IMR-90 (cell line): ENCODE measurements around the gene ERMARD. TPM values are rescaled to one million over a fixed set of nuclear protein-coding genes. Genes with fewer than 3 reads are reported as not detected.

Source experiments
- ATAC-seq: fragments of 200-7000 bp; cut with Tn5 transposase; 2 replicates; pipeline ENCODE4 v1.9.1; 2020; ENCODE audit warnings: low read depth, mild to moderate bottlenecking, moderate library complexity
- BruUV-seq: library from RNA; stranded (reverse); fragments of 400-500 nt; replicated peaks from 2 replicates; lab custom pipeline; 2021; lab: Mats Ljungman, UMichigan
- CTCF ChIA-PET: fragments of 300-600 bp; formaldehyde crosslinking; extraction: SDS; loops from one replicate; lab custom pipeline; 2021; ENCODE audit warnings: antibody characterized with exemption; lab: Yijun Ruan, JAX
- POLR2A ChIA-PET: fragments of 300-600 bp; sonication (Branson Sonifier 250); formaldehyde crosslinking; loops from one replicate; lab custom pipeline; 2022; ENCODE audit warnings: antibody characterized with exemption; ENCODE audit not compliant: unreplicated experiment; lab: Charles Lee
- DNase-seq: peaks from one replicate; pipeline ENCODE4 v3.0.0; 2013
- H2AFZ ChIP-seq: replicated peaks from 2 replicates; pipeline ENCODE3; 2013; ENCODE audit warnings: low read length, mild to moderate bottlenecking; ENCODE audit not compliant: poor library complexity
- H2AK5ac ChIP-seq: 2 replicates; pipeline ENCODE4 v1.6.1; 2013; ENCODE audit warnings: low read depth, low read length, inconsistent platforms
- H2AK9ac ChIP-seq: replicated peaks from 2 replicates; pipeline ENCODE3; 2013; ENCODE audit warnings: mild to moderate bottlenecking, low read depth, low read length, moderate library complexity; ENCODE audit not compliant: poor library complexity
- H2BK120ac ChIP-seq: 2 replicates; pipeline ENCODE4 v1.6.1; 2013; ENCODE audit warnings: low read depth, low read length, inconsistent platforms
- H2BK15ac ChIP-seq: 3 replicates; pipeline ENCODE4 v1.6.1; 2013; ENCODE audit warnings: low read depth, low read length, inconsistent platforms
- H2BK20ac ChIP-seq: 2 replicates; pipeline ENCODE4 v1.6.1; 2013; ENCODE audit warnings: low read depth, mild to moderate bottlenecking, inconsistent platforms, low read length, moderate library complexity
- H2BK5ac ChIP-seq: 2 replicates; pipeline ENCODE4 v1.6.1; 2013; ENCODE audit warnings: mild to moderate bottlenecking, low read depth, low read length, inconsistent platforms; ENCODE audit not compliant: poor library complexity, severe bottlenecking
- H3K14ac ChIP-seq: replicated peaks from 2 replicates; pipeline ENCODE4 v1.6.1; 2013; ENCODE audit warnings: low read depth, low read length, inconsistent platforms
- H3K18ac ChIP-seq: 2 replicates; pipeline ENCODE4 v1.6.1; 2013; ENCODE audit warnings: low read depth, low read length, control low read depth
- H3K23ac ChIP-seq: 2 replicates; pipeline ENCODE4 v1.6.1; 2013; ENCODE audit warnings: low read depth, low read length, inconsistent platforms
- H3K27ac ChIP-seq: 2 replicates; pipeline ENCODE4 v1.5.1; 2013; ENCODE audit warnings: mild to moderate bottlenecking, control low read depth, low read length; ENCODE audit not compliant: insufficient read depth
- H3K27me3 ChIP-seq: 2 replicates; pipeline ENCODE4 v1.6.1; 2013; ENCODE audit warnings: low read length; ENCODE audit not compliant: control insufficient read depth, insufficient read depth
- H3K36me3 ChIP-seq: 2 replicates; pipeline ENCODE4 v1.6.1; 2013; ENCODE audit warnings: low read length, mixed read lengths; ENCODE audit not compliant: control insufficient read depth, insufficient read depth
- H3K4ac ChIP-seq: 2 replicates; pipeline ENCODE4 v1.6.1; 2013; ENCODE audit warnings: low read depth, low read length, inconsistent platforms
- H3K4me1 ChIP-seq: 2 replicates; pipeline ENCODE4 v1.6.1; 2013; ENCODE audit warnings: low read length, mixed read lengths; ENCODE audit not compliant: control insufficient read depth, insufficient read depth
- H3K4me2 ChIP-seq: 2 replicates; pipeline ENCODE4 v1.6.1; 2013; ENCODE audit warnings: low read depth, mild to moderate bottlenecking, control low read depth, low read length, moderate library complexity
- H3K4me3 ChIP-seq: 2 replicates; pipeline ENCODE4 v1.5.1; 2013; ENCODE audit warnings: low read depth, mild to moderate bottlenecking, control low read depth, low read length, moderate library complexity; ENCODE audit not compliant: insufficient read depth
- H3K56ac ChIP-seq: 2 replicates; pipeline ENCODE4 v1.6.1; 2013; ENCODE audit warnings: low read length, inconsistent platforms; ENCODE audit not compliant: insufficient read depth; ENCODE audit errors: extremely low read depth
- H3K79me1 ChIP-seq, 2 experiments: 2 replicates each; pipeline ENCODE4 v1.6.1; 2013; ENCODE audit warnings: low read length in 2 of 2, inconsistent platforms in 1 of 2, low read depth in 1 of 2
- H3K9ac ChIP-seq: 2 replicates; pipeline ENCODE4 v1.6.1; 2013; ENCODE audit warnings: low read depth, low read length, control low read depth
- H3K9me1 ChIP-seq: 2 replicates; pipeline ENCODE4 v1.6.1; 2013; ENCODE audit warnings: low read length, inconsistent platforms; ENCODE audit not compliant: insufficient read depth
- H3K9me3 ChIP-seq: 2 replicates; pipeline ENCODE4 v1.6.1; 2013; ENCODE audit warnings: low read length; ENCODE audit not compliant: control insufficient read depth, insufficient read depth
- H4K20me1 ChIP-seq: 2 replicates; pipeline ENCODE4 v1.6.1; 2013; ENCODE audit warnings: low read length, inconsistent platforms; ENCODE audit not compliant: insufficient read depth
- H4K5ac ChIP-seq: 2 replicates; pipeline ENCODE4 v1.6.1; 2013; ENCODE audit warnings: mild to moderate bottlenecking, low read depth, low read length, control low read depth
- H4K8ac ChIP-seq, 2 experiments: 2 replicates each; pipeline ENCODE4 v1.6.1; 2013; ENCODE audit warnings: low read depth in 2 of 2, low read length in 2 of 2, control low read depth in 1 of 2, inconsistent platforms in 1 of 2
- H4K91ac ChIP-seq: 2 replicates; pipeline ENCODE4 v1.6.1; 2013; ENCODE audit warnings: low read depth, low read length, inconsistent platforms; ENCODE audit not compliant: insufficient read depth
- BHLHE40 ChIP-seq: fragments of 150-350 bp; IDR thresholded peaks from 2 replicates; pipeline ENCODE4 v1.6.1; 2016; ENCODE audit warnings: mild to moderate bottlenecking, low read depth, low read length
- ELK1 ChIP-seq: fragments of 150-350 bp; IDR thresholded peaks from 2 replicates; pipeline ENCODE4 v1.6.1; 2016; ENCODE audit warnings: low read depth, mild to moderate bottlenecking, low read length, moderate library complexity, borderline replicate concordance
- RCOR1 ChIP-seq: IDR thresholded peaks from 2 replicates; pipeline ENCODE4 v1.6.1; 2012; ENCODE audit warnings: mild to moderate bottlenecking, low read length, improper control_type of control experiment; ENCODE audit not compliant: insufficient replicate concordance
- SMC3 ChIP-seq: fragments of 150-350 bp; IDR thresholded peaks from 2 replicates; pipeline ENCODE4 v1.6.1; 2016; ENCODE audit warnings: low read depth, mild to moderate bottlenecking, antibody characterized with exemption, low read length, moderate library complexity
- WGBS, 2 experiments: methylation state at CpG; one replicate each; pipeline versions ENCODE4 v1.1.5 to v1.1.7; 2013; ENCODE audit warnings: missing lambda C conversion rate in 2 of 2; ENCODE audit not compliant: insufficient read length in 1 of 2; ENCODE audit errors: extremely low coverage in 2 of 2; 5-methylcytosine and 5-hydroxymethylcytosine counted together
- dilution Hi-C: fragments of 300-500 bp; cut with HindIII; formaldehyde crosslinking; loops from one replicate; pipeline ENCODE4 v1.14.3; 2018; ENCODE audit warnings: low sequenced_read_pairs; ENCODE audit not compliant: unreplicated experiment
- in situ Hi-C: fragments of 300-500 bp; cut with MboI; formaldehyde crosslinking; loops from 3 replicates; pipeline ENCODE4 v1.14.3; 2019; ENCODE audit warnings: low sequenced_read_pairs, inconsistent platforms, mixed read lengths
- intact Hi-C: fragments of 100-400 bp; cut with micrococcal nuclease; formaldehyde crosslinking; loops from 2 replicates; pipeline ENCODE4 v1.10.0; 2022
- polyA plus RNA-seq, 3 experiments: library from polyadenylated mRNA; depleted of rRNA; stranded (reverse); fragments of >200 nt; gene quantifications; 2 replicates each; pipeline ENCODE4 v1.2.3, GENCODE V29; 2012; ENCODE audit warnings: low replicate concordance in 1 of 3
- total RNA-seq: library from RNA; depleted of rRNA; stranded (reverse); fragments of >200 nt; gene quantifications from 2 replicates; pipeline ENCODE4 v1.2.3, GENCODE V29; 2012

ERMARD gene
- total and polyA plus RNA-seq, 2 of the 4 experiments (the other 2 are of a cell fraction), result 15.1 to 25.4 TPM

GRCh38 chr6:169782966-169783365 lies 31.5 kb downstream of the ERMARD start:
- dilution Hi-C loops, result no loop called here
- POLR2A ChIA-PET, result no interaction called here

More at GRCh38 chr6:169782966-169783365, 31.5 kb downstream of the ERMARD start:
- WGBS, 2 experiments, result 100% methylated on average over 6 of the region's 8 CpGs; no CpG with 5 or more reads in 1 of the 2 experiments
- Histone ChIP-seq H3K9me1 (no peaks in the 10 kb centered on the region; the same call in 1 of the 2 replicates), H4K91ac (0 out of 2 replicates have a peak overlapping the region, but pooled peaks have one; percentile 13), H4K5ac (no peak overlapping the region), H4K20me1 (no peaks in the 10 kb centered on the region), H2BK20ac (no peak overlapping the region), H3K4me3 (no peak overlapping the region), H3K4ac (0 out of 2 replicates have a peak overlapping the region, but pooled peaks have one; percentile 4), H3K4me1 (peaks cover 12% of the 10 kb centered on the region), H3K9ac (no peak overlapping the region), H2AK9ac (no peak overlapping the region), H3K14ac (no peak overlapping the region), H2AFZ (peak overlapping the region; percentile 15), H2AK5ac (peak overlapping the region; percentile 13; the same call in 1 of the 2 replicates), H3K79me1 (no peaks in the 10 kb centered on the region), H3K27ac (no peak overlapping the region), H3K9me3 (peaks cover 3% of the 10 kb centered on the region; the same call in 1 of the 2 replicates), H3K36me3 (peaks cover 12% of the 10 kb centered on the region; the same call in 1 of the 2 replicates), H2BK120ac (no peak overlapping the region), H4K8ac (no peak overlapping the region), H3K27me3 (no peaks in the 10 kb centered on the region), H2BK15ac (no peak overlapping the region), H3K56ac (no peak overlapping the region), H3K4me2 (no peak overlapping the region), H3K23ac (no peak overlapping the region), H3K18ac (no peak overlapping the region; the same call in 1 of the 2 replicates), H2BK5ac (no peak overlapping the region)
- no peak for TF ChIP-seq SMC3
- no peak for TF ChIP-seq BHLHE40
- TF ChIP-seq ELK1, result no peak
- no peak for TF ChIP-seq RCOR1
- CTCF ChIA-PET, result interaction anchor here (1.1 kb wide), 1 partner anchor 13 kb away, joined by 3 read pairs; no protein-coding TSS in a partner anchor
- intact Hi-C loops, result no loop called here
- no peak for DNase-seq
- in situ Hi-C loops, result no loop called here
- no peak for ATAC-seq
- no TSS peak for BruUV-seq
